ENCODE data around the gene MEGF11. TPM values are rescaled to one million over a fixed set of nuclear protein-coding genes. Genes with fewer than 3 reads are reported as not detected.

MEGF11 gene
- total and polyA plus RNA-seq, 8 donors = 2.6 to 17.4 (median 9.9) TPM; not detected in 1

DNA sequence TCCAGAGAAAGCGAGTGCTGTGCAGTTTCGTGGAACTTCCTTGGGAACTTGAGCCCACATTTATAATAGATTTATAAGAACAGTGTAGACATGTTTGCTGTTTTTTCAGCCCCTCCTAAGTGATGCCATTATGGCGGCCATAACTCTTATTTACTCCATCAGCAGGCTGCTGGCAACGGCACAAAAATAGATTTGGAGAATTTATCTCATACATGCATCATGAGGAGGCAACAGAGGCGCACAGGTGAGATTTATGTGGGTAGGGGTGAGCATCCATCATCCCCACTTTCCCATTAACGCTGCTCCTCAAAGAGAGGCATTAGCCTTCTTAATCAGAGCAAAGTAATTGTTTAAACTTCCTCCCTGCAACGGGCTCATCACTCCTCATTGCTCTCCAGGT is 201.7 kb downstream of the MEGF11 start:
- intact Hi-C loops (cut with DNase I) = no loop called here

GRCh38 chr15:66050264-66050663 is 203.3 kb downstream of the MEGF11 start:
- Histone ChIP-seq H3K36me3 (no peaks in the 10 kb centered on the region), H3K27ac (no peak overlapping the region), H3K27me3 (peaks cover 0 to 1% of the 10 kb centered on the region in 2 donors), H3K4me3 (no peak overlapping the region), H3K4me1 (no peaks in the 10 kb centered on the region), H3K9me3 (no peaks in the 10 kb centered on the region)
- intact Hi-C loops (cut with DNase I) = no loop called here
- ATAC-seq (no peak), DNase-seq (no peak)
- TF ChIP-seq, protein P1, sequence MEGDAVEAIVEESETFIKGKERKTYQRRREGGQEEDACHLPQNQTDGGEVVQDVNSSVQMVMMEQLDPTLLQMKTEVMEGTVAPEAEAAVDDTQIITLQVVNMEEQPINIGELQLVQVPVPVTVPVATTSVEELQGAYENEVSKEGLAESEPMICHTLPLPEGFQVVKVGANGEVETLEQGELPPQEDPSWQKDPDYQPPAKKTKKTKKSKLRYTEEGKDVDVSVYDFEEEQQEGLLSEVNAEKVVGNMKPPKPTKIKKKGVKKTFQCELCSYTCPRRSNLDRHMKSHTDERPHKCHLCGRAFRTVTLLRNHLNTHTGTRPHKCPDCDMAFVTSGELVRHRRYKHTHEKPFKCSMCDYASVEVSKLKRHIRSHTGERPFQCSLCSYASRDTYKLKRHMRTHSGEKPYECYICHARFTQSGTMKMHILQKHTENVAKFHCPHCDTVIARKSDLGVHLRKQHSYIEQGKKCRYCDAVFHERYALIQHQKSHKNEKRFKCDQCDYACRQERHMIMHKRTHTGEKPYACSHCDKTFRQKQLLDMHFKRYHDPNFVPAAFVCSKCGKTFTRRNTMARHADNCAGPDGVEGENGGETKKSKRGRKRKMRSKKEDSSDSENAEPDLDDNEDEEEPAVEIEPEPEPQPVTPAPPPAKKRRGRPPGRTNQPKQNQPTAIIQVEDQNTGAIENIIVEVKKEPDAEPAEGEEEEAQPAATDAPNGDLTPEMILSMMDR (IDR thresholded peaks at IDR 0.05) = no peak

More for the DNA sequence above, 201.7 kb downstream of the MEGF11 start:
- no peaks in the 10 kb centered on the region for H3K27me3 ChIP-seq
- no peaks in the 10 kb centered on the region for H3K36me3 ChIP-seq
- H3K27ac ChIP-seq = no peak overlapping the region
- DNase-seq (no peak), ATAC-seq (no peak)
- H3K4me1 ChIP-seq = no peaks in the 10 kb centered on the region
- no peaks in the 10 kb centered on the region for H3K9me3 ChIP-seq
- H3K4me3 ChIP-seq = no peak overlapping the region
- TF ChIP-seq, protein P1 (IDR thresholded peaks at IDR 0.05) = no peak

DNA sequence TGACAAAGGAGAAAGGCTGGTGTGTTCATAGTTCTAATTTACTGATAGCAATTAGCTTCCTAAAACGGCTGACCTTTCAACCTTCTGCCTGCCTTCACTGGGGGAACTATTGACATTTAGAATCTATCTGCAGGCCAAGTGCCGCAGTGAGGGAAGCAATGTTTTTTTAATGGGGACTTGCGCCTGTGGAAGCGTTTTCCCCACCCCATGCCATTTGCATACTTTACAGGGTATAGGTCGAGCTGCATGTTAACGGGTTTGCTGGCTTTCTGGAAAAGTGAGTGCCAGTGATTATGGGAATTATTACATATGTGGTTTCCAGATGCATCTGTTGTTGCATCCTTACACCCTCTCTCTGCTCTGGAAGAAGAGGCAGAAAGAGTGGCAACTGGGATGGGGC is 204.2 kb downstream of the MEGF11 start:
- ATAC-seq (no peak), DNase-seq (no peak)
- Histone ChIP-seq H3K9me3 (no peaks in the 10 kb centered on the region), H3K27ac (no peak overlapping the region), H3K27me3 (peaks cover 0 to 7% of the 10 kb centered on the region in 2 donors), H3K4me1 (no peaks in the 10 kb centered on the region), H3K36me3 (no peaks in the 10 kb centered on the region), H3K4me3 (no peak overlapping the region)
- TF ChIP-seq, protein P1 (IDR thresholded peaks at IDR 0.05) = no peak
- intact Hi-C loops (cut with DNase I) = no loop called here

GRCh38 chr15:66047321-66048024 is 206.1 kb downstream of the MEGF11 start:
- no peaks in the 10 kb centered on the region for H3K4me1 ChIP-seq
- H3K27me3 ChIP-seq = peaks cover 0 to 17% of the 10 kb centered on the region in 2 donors
- ATAC-seq = no peak

DNA sequence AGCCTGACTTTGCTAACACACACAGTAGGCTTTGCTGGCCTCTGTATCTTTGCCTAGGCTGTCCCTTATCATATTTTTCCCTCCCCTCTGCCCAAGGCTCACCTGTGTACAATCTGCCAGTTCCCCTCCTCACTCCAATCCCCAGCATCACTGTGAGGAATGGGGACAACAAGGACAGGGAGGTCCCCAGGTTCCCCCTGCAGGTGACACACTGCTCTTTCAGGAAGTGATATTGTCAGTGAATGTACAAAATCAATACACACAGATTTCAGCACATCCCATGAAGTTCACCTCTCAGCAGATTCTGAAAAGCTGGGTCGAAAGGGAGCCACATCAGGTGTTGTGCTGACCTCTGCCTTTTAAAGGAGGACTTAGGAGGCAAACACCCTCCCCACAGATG is 206.8 kb downstream of the MEGF11 start:
- TF ChIP-seq, protein P1 (IDR thresholded peaks at IDR 0.05) = no peak
- intact Hi-C loops (cut with DNase I) = no loop called here
- H3K27ac ChIP-seq = no peak overlapping the region
- no peaks in the 10 kb centered on the region for H3K4me1 ChIP-seq
- H3K36me3 ChIP-seq = no peaks in the 10 kb centered on the region
- ATAC-seq = no peak
- peaks cover 0 to 22% of the 10 kb centered on the region in 2 donors for H3K27me3 ChIP-seq
- H3K4me3 ChIP-seq = no peak overlapping the region
- no peak for DNase-seq
- H3K9me3 ChIP-seq = no peaks in the 10 kb centered on the region

More at GRCh38 chr15:66047321-66048024, 206.1 kb downstream of the MEGF11 start:
- H3K27ac ChIP-seq = no peak overlapping the region
- DNase-seq = no peak
- intact Hi-C loops (cut with DNase I) = no loop called here
- no peaks in the 10 kb centered on the region for H3K9me3 ChIP-seq
- TF ChIP-seq, protein P1 (IDR thresholded peaks at IDR 0.05) = no peak
- no peaks in the 10 kb centered on the region for H3K36me3 ChIP-seq
- no peak overlapping the region for H3K4me3 ChIP-seq

Measured in left lung (tissue), 10 donors.